ENCODE data around the gene POC1A.
"Not testable (repeated sequence)": the region's sequence is repeated elsewhere in the genome, so short reads cannot be mapped to it uniquely, and the experiment has no call there.

POC1A gene

DNA sequence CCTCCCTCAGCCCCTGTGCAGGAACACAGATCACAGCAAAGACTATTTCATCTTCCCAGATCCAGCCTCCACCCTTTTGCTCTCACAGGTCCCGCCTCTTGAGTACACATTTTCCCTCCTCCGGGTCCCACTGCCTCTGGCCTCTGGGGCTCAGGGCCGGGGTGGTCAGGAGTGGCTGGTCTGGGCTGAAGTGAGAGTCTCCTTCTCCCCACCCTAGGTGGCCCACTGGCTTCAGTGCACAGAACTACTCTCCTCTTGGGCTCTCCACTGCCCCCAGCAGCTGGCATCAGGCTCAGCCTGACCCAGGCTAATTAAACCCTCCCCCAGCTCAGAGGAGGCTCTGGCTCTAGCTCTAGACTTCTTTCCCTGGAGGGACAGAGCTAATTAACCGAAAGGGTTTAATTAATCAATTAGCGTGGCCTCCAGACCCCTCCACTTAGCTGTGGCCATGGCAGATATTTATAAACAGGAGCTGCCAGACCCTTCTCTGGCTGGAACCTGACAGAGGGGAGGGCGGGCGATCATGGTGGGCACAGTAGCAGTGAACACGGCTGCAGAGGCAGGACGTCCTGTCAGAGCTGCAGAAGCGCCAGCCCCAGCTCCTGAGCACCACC lies 113.0 kb downstream of the POC1A start:
- peak; percentile 44 for DNase-seq

DNA sequence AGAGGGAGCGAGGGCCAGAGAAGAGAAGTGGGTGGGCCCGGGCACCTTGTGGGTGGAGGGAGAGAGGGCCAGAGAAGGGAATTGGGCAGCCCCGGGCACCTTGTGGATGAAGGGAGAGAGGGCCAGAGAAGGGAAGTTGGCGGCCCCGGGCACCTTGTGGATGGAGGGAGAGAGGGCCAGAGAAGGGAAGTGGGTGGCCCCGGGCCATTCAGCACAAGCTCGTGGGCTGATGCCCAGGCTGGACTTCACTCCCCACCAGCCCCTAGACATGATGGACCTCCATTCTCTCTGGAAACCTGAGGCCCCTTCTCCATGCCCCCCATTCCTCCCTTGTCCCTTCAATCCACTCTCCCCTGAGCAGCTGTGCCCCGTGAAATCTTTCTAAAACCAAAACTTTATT lies 113.6 kb downstream of the POC1A start:
- DNase-seq, result no peak

DNA sequence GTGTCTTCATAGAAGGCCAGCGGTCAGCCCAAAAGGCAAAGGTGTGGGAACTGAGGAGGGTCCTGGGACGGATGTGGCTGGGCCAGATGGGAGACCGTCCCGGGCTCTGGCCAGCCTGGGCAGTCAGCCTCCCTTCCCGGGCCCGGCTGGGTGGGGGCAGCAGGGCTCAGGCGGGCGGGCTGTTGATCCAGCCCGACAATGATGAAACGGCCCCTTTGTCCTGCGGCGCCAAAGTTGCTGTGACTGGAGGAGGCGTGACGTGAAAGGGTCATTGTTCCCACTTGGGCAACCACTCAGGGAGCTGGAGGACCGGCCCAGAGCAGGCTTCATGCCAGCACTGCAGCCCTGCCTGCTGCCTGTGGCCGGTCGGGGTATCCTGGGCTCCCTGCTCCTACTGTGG lies 114.4 kb downstream of the POC1A start:
- no peak for DNase-seq

- no peak for DNase-seq
These were observed 114.8 kb downstream of the POC1A start for GRCh38 chr3:52039426-52039825.

DNA sequence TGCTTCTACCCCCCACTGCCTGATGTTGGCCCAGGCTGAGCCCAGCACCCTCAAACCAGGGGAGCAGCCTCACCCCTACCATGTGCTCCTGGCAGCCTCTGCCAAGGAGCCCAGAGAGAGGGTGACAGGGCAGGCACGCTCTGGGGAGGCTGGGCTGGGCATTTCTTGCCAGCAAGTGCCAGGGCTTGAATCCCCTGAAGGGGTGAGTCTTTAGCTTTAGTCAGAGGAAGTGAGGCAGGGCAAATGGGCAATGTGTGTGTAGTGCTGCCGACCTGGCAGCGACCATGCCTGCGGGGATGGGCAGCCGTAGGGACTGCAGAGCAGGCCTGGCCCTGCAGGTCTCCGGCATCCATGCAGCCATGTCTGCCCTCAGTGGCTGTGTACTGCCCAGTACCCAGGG lies 116.0 kb downstream of the POC1A start:
- DNase-seq, result no peak

DNA sequence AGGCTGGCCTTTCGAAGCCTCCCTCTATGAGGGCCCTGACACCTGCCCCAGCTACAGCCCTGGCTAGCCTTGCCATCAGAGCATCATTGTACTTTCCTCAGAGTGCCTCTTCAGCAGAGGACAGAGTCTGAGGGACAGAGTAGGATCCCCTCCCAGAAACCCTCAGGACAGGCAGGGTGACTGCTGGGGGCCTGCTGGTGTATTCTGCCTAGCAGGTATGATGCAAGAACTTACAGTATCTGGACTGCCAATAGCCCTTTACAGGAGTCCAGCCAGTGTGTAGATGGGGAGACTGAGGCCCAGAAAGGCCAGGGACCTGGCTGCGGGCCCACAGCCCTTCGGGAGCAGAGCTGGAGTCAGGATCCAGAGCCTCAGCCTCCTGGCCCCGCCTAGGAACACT lies 116.9 kb downstream of the POC1A start:
- DNase-seq, result no peak

DNA sequence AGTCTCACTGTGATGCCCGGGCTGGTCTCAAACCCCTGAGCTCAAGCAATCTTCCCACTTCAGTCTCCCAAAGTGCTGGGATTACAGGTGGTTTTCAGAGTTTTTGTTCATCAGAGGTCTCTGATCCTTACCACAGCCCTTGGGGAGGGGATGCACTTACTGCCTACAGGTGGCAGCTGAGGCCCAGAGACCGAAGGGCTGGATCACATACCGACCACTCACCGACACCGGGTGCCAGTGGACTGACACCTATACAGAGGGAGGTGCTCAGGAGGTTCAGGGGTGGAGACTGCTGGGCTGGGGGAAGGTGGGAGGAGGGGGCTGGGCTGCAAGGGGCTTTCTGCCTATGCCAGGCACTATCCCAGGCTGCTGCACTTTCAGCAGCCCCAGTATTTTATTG lies 117.4 kb downstream of the POC1A start:
- DNase-seq, result no peak

DNA sequence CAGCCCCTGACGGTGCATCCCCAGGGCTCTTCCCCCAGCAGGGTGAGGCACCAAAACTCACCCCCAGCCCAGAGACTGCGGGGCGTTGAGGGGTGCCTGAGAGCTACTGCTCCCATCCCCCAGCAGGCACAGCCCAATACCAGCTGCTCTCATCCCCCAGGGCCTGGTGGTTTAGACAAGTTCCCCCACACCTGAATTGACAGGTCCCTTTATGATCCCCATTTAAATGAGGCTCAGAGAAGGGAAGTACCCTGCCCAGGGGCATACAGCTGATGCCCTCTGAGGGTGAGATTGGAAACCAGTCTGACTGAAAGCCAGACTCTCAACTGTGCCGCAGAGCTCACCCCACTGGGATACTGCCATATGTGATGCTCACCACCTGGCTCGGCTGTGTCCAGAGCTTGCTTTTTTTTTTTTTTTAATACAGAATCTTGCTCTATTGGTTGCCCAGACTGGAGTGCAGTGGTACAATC lies 118.0 kb downstream of the POC1A start:
- no peak for DNase-seq

- no peak for DNase-seq
These were observed 119.6 kb downstream of the POC1A start for GRCh38 chr3:52034651-52035050.

DNA sequence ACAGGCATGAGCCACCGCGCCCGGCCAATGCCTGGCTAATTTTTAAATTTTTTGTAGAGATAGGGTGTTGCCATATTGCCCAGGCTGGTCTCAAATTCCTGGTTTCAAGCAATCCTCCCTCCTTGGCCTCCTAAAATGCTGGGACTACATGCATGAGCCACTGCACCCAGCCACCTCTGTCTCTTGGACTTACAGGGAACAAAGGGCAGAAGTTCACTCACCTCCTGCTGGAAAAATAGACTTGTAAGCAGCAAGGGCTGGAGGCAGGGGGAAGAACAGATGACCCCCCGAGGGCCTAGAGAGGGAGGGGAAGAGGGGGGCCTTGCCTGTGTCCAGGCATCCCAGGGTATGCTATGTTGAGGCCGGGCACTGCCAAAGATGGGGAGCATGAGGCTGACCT lies 120.0 kb downstream of the POC1A start:
- no peak for DNase-seq

DNA sequence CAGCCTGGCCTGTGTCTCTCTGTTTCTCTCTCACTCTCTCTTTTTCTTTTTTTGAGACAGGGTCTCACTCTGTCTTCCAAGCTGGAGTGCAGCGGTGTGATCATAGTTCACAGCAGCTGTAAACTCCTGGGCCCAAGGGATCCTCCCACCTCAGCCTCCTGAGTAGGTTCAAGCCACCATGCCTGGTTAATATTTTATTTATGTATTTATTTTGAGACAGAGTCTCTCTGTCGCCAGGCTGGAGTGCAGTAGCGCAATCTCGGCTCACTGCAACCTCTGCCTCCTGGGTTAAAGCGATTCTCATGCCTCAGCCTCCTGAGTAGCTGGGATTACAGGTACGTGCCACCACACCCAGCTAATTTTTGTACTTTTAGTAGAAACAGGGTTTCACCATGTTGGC lies 120.5 kb downstream of the POC1A start:
- DNase-seq, result not testable (repeated sequence)

DNA sequence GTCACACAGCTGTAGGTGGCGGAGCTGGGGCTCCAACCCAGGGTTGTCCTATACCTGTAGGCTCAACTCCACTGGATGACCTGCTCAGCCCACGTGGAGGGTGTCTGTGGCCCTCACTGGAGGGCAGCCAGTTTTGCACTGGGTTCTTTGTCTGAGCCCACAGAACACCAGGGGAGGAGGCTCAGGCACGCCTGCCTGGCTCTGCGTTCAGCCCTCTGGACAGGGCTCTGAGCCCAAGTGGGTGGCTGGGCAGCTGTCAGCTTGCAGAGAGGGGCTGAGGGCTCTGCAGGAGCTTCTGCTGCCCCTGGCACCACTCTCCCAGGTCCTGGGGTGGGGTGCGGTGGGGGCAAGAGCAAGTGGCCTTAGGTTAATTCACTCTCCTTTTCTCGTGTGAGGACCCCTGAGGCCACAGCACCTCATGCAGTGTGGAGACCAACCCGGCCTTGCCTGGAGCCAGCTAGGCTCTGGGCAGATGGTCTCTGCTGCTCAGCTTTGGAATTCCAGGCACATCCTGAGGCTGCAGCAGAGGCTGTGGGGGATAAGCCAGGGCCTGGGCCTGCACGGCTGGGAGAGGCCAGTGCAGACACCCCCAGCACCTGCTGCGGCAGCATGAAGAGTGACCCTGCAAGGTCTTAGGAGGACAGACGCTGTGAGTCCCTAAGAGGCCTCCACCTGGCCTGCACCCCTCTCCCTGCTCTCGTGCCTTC lies 121.4 kb downstream of the POC1A start:
- DNase-seq, result no peak

GRCh38 chr3:52031896-52032295 lies 122.3 kb downstream of the POC1A start:
- no peak for DNase-seq

GRCh38 chr3:52030714-52031310 lies 123.4 kb downstream of the POC1A start:
- no peak for DNase-seq

DNA sequence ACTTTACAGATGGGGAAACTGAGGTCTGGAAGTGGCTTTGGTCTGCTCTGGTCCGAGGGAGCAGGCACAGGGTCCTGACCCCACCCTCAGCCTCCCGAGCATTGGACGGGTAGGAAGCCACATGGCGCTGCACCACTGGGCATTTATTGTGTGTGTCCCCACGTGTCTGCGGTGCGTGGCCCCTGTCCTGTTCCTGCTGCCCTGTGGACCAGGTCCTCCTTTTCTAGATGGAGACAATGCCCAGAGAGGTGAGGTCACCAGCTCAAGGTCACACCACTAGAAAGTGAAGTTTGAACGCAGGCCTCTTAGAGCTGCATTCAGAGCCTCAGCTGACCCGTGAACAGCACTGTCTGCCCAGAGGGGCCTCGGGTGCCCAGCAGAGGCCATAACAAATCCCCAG lies 124.7 kb downstream of the POC1A start:
- no peak for DNase-seq

DNA sequence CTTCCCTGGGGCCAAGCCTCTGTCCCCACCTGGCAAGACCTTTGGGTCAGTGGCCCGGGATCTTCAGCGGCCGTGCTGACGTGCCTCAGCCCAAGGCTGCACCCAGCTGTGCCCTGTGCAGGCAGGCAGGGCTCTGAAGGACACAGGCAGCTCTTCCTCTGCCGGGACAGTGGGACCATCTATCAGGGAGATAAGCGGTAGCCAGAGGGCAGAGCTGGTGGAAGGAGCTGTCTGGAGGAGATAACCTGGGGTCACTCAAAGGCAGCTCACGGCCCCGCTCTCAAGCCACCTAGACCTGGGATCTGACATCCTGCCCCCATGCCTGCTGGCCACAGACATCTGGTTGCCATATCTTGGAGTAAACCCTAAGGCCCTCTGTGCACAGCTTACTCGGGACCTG lies 125.2 kb downstream of the POC1A start:
- DNase-seq, result peak; percentile 50

- peak; percentile 24 for DNase-seq
These were observed 125.7 kb downstream of the POC1A start for GRCh38 chr3:52028572-52028971.

DNA sequence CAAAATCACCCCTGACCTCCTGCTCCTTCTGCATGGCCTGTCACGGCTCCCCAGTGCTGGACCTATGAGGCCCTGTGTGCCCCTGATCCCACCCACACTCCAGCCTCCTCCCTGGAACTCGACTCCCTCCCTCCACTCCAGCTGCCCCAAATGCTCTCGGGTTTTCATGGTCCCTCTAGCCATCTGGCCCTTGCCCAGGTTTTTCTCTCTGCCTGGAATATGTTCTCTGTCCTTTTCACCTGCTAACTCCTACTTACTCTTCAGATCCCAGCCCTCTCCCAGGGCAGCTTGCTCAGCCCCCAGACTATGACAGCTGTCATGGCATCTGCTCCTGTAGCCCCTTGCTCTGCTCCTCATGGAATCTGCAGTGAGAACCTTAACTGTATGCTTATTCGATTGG lies 128.2 kb downstream of the POC1A start:
- no peak for DNase-seq

GRCh38 chr3:52025453-52025852 lies 128.8 kb downstream of the POC1A start:
- DNase-seq, result no peak

Measured in hematopoietic multipotent progenitor cell treated with erythropoietin and hydrocortisone succinate and interleukin-3 and kit ligand, for 6 days (in vitro differentiated cells).